Panc1 (cell line): ENCODE results near the gene SEC11C.

Experiments
- CTCF ChIP-seq: fragments of 450-650 bp; IDR thresholded peaks from 2 replicates; pipeline ENCODE4 v1.5.1; 2017; ENCODE audit warnings: mild to moderate bottlenecking
- POLR2AphosphoS5 ChIP-seq: IDR thresholded peaks from 2 replicates; pipeline ENCODE4 v1.6.1; 2012; ENCODE audit warnings: mild to moderate bottlenecking, low read depth, low read length, moderate library complexity
- REST ChIP-seq, 2 experiments: IDR thresholded peaks; 2 replicates each; pipeline ENCODE4 v1.6.1; 2011 to 2012; ENCODE audit warnings: low read depth in 2 of 2, control low read depth in 1 of 2, low read length in 1 of 2, mild to moderate bottlenecking in 1 of 2, moderate library complexity in 1 of 2; ENCODE audit not compliant: insufficient read depth in 1 of 2
- SIN3A ChIP-seq: IDR thresholded peaks from 2 replicates; pipeline ENCODE4 v1.6.1; 2012; ENCODE audit warnings: low read depth, mild to moderate bottlenecking, low read length, moderate library complexity, borderline replicate concordance; ENCODE audit not compliant: insufficient read depth
- TCF7L2 ChIP-seq: IDR thresholded peaks from 2 replicates; pipeline ENCODE4 v1.6.1; 2011; ENCODE audit warnings: mild to moderate bottlenecking, low read depth, low read length, inconsistent platforms

- TF ChIP-seq CTCF, result no peak
- no peak for TF ChIP-seq POLR2AphosphoS5
- TF ChIP-seq REST (IDR thresholded peaks at IDR 0.05; ENCODE audit: insufficient read depth in 1 of 2, low read depth in 2 of 2, low read length in 1 of 2), result no peak
- TF ChIP-seq SIN3A, result no peak
- TF ChIP-seq TCF7L2, result no peak
These were observed 15.9 kb upstream of the SEC11C start for GRCh38 chr18:59123588-59124369.
